ENCODE data around the gene EFHD1.

The EFHD1 gene

DNA sequence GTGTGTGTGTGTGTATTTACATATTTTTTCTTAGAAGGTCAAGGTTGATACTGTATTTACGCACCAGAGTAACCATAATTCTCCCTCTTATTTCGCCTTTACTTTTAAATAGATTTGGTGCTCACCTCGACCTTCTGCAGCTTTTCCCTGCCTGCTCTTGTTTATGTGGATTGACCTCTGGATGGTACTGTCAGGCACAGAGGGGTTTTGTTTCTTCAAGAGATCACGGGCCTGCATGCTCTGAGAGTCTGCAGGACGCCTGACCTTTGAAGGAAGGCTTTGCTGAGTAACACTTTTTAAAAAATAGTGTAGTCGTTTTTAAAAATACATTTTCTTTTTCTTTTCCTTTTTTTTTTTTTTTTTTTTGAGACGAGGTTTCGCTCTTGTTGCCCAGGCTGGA is 18.1 kb upstream of the EFHD1 start:
- H3K27me3 ChIP-seq (ENCODE audit: control insufficient read depth, insufficient read depth, low read length, poor library complexity, severe bottlenecking): no peaks in the 10 kb centered on the region
- H3K4me1 ChIP-seq (ENCODE audit: control insufficient read depth, insufficient read depth, low read length): peaks cover 3% of the 10 kb centered on the region
- no peak overlapping the region for H3K27ac ChIP-seq (ENCODE audit: insufficient read depth, low read depth, low read length, poor library complexity, severe bottlenecking)
- H3K9me3 ChIP-seq (ENCODE audit: control insufficient read depth, low read length): no peaks in the 10 kb centered on the region
- WGBS, 2 experiments: 85 to 88% methylated on average over 6 to 7 of the region's 8 CpGs
- no peak overlapping the region for H3K4me3 ChIP-seq (ENCODE audit: insufficient read depth, low read depth, low read length)
- no peaks in the 10 kb centered on the region for H3K36me3 ChIP-seq (ENCODE audit: control insufficient read depth, insufficient read depth, low read length)

DNA sequence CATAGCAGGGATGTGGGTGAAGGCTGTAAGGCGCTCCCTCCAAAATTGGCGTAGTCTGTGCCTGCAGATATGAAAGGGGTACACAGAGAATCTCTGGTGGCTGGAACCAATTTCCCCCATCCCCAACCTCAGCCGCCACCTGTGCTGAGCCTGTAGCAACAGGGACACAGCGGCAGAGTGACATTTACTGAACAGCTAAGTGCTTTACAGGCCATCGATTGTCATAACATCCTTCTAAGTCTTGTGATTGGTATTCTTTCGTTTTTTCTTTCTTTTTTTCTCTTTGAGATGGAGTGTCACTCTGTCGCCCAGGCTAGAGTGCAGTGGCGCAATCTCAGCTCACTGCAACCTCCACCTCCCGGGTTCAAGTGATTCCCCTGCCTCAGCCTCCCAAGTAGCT is 12.2 kb upstream of the EFHD1 start:
- Histone ChIP-seq H3K9me3 (ENCODE audit: control insufficient read depth, low read length) (no peaks in the 10 kb centered on the region), H3K36me3 (ENCODE audit: control insufficient read depth, insufficient read depth, low read length) (no peaks in the 10 kb centered on the region), H3K27me3 (ENCODE audit: control insufficient read depth, insufficient read depth, low read length, poor library complexity, severe bottlenecking) (no peaks in the 10 kb centered on the region), H3K4me1 (ENCODE audit: control insufficient read depth, insufficient read depth, low read length) (no peaks in the 10 kb centered on the region), H3K4me3 (ENCODE audit: insufficient read depth, low read depth, low read length) (no peak overlapping the region), H3K27ac (ENCODE audit: insufficient read depth, low read depth, low read length, poor library complexity, severe bottlenecking) (no peak overlapping the region)
- WGBS, 2 experiments: 93 to 94% methylated on average over 9 of the region's 9 CpGs

DNA sequence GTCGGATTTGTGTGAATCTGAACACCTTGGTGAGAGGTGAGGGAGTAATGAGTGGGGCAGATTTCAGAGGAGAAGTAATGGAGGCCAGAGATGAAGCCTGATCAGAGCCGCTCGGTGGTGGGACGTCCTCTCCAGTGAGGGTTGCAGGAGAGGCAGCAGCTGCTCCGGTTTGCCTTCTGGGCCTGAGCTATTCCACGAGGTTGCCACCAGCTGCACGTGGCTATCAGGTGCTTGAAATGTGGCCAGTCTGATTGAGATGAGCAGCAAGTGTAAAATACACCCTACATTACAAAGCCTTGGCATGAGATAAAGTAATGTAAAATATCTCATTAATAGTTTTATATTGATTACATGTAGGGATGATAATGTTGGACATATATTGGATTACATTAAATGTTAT is 10.8 kb upstream of the EFHD1 start:
- H3K9me3 ChIP-seq (ENCODE audit: control insufficient read depth, low read length): no peaks in the 10 kb centered on the region
- no peak overlapping the region for H3K4me3 ChIP-seq (ENCODE audit: insufficient read depth, low read depth, low read length)
- no peaks in the 10 kb centered on the region for H3K27me3 ChIP-seq (ENCODE audit: control insufficient read depth, insufficient read depth, low read length, poor library complexity, severe bottlenecking)
- H3K4me1 ChIP-seq (ENCODE audit: control insufficient read depth, insufficient read depth, low read length): no peaks in the 10 kb centered on the region
- WGBS, 2 experiments: 83 to 85% methylated on average over 7 of the region's 7 CpGs
- no peaks in the 10 kb centered on the region for H3K36me3 ChIP-seq (ENCODE audit: control insufficient read depth, insufficient read depth, low read length)
- H3K27ac ChIP-seq (ENCODE audit: insufficient read depth, low read depth, low read length, poor library complexity, severe bottlenecking): no peak overlapping the region

DNA sequence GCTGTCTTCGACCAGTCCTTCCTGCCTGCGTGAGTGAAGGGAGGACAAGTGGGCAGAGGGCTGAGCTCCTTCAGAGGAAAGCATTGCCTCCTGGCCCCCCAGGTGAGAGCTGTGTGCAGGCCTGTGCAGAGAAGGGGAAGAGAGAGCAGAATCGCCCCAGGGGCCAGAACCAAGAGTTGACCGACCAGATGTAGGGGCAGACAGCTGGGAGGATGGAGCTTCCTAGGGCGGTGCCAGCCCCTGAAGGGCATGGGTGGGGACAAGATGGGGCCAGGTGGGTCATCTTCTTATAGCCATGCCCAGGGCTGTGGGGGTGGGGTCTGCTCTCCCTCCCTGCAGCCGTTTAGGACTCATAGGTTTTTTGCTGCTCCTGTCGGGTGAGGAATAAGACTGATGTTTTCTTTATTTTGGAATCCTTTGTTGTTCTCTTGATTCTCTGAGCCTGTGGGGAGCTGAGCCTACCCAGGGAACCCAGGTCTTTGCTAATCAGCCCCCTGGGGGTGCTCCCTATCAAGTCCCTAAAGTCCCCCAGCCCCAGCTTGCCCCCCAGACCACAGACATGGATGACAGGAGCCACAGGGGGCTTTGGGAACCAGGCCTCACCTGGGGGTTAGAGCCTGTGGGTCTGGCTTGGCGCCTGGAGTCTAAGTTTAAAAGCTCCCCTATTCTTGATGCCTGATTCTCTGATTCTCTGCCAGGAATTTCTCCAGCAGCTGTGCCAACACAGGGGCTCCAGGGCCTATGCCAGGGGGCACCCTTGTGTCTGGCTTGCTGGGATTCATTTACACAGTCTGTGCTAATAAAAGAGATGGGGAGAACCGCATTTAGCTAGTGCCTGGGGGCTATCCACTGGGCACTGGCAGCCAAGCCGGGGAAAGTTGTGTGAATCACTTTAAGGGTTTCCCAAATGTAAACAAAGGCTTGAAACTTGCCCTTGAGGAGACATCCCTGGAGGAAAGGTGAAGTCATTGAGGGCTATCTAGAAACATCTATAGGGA is 9.3 kb upstream of the EFHD1 start:
- Histone ChIP-seq H3K36me3 (ENCODE audit: control insufficient read depth, insufficient read depth, low read length) (no peaks in the 10 kb centered on the region), H3K4me1 (ENCODE audit: control insufficient read depth, insufficient read depth, low read length) (no peaks in the 10 kb centered on the region), H3K9me3 (ENCODE audit: control insufficient read depth, low read length) (no peaks in the 10 kb centered on the region), H3K27me3 (ENCODE audit: control insufficient read depth, insufficient read depth, low read length, poor library complexity, severe bottlenecking) (no peaks in the 10 kb centered on the region), H3K27ac (ENCODE audit: insufficient read depth, low read depth, low read length, poor library complexity, severe bottlenecking) (no peak overlapping the region), H3K4me3 (ENCODE audit: insufficient read depth, low read depth, low read length) (no peak overlapping the region)
- WGBS, 2 experiments: 65 to 71% methylated on average over 10 of the region's 10 CpGs

DNA sequence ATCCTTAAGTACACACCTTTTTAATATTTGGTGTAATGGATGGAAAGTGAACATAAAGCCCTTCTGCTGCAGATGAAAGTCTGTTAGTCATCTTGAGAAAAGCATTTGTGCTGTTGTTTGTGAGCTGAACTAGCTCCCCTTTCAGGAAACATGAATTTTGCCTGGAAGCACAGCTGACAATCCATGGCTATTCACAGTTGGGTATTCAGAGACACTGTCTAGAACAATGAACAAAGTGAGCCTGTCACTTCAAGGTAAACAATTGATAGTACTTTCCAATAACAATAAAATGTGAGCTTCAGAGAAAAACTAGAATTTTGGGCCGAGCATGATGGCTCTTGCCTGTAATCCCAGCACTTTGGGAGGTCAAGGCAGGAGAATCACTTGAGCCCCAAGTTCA is 6.8 kb upstream of the EFHD1 start:
- Histone ChIP-seq H3K9me3 (ENCODE audit: control insufficient read depth, low read length) (no peaks in the 10 kb centered on the region), H3K36me3 (ENCODE audit: control insufficient read depth, insufficient read depth, low read length) (no peaks in the 10 kb centered on the region), H3K27ac (ENCODE audit: insufficient read depth, low read depth, low read length, poor library complexity, severe bottlenecking) (no peak overlapping the region), H3K27me3 (ENCODE audit: control insufficient read depth, insufficient read depth, low read length, poor library complexity, severe bottlenecking) (peaks cover 2% of the 10 kb centered on the region), H3K4me3 (ENCODE audit: insufficient read depth, low read depth, low read length) (no peak overlapping the region), H3K4me1 (ENCODE audit: control insufficient read depth, insufficient read depth, low read length) (no peaks in the 10 kb centered on the region)
- WGBS, 2 experiments: 81 to 84% methylated on average over 1 of the region's 1 CpG

DNA sequence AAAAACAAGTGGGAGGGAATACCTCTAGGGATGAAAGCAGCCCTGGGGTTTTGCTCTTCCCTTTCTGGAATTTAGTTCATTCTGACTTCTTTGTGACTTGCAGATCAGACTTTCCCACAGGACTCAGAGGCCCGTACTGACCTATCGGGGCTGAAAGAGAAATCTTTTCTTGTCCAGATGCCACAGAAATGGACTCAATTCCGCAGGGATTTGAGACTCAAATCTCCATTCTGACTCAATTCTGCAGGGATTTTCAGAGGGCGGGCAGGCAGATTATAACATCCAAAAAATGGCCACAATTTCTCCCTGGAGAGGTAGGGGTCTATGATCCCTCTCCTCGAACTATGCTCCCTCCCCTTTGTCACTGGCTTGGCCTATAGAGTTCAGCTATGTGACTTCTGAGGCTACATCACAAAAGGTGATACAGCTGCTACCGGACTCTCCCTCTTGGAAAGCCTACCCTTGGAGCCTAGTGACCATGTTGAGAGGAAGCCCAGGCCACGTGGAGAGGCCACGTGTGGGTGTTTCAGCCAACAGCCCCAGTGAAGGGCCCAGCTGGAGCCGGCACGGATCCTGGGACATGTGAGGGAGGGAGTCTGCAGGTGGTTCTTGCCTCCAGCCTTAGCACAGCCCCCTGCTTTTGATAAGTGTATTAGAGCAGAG is 4.8 kb upstream of the EFHD1 start:
- no peaks in the 10 kb centered on the region for H3K4me1 ChIP-seq (ENCODE audit: control insufficient read depth, insufficient read depth, low read length)
- no peaks in the 10 kb centered on the region for H3K9me3 ChIP-seq (ENCODE audit: control insufficient read depth, low read length)
- no peak overlapping the region for H3K27ac ChIP-seq (ENCODE audit: insufficient read depth, low read depth, low read length, poor library complexity, severe bottlenecking)
- H3K36me3 ChIP-seq (ENCODE audit: control insufficient read depth, insufficient read depth, low read length): no peaks in the 10 kb centered on the region
- H3K4me3 ChIP-seq (ENCODE audit: insufficient read depth, low read depth, low read length): no peak overlapping the region
- WGBS, 2 experiments: 85 to 86% methylated on average over 10 of the region's 10 CpGs
- peaks cover 22% of the 10 kb centered on the region for H3K27me3 ChIP-seq (ENCODE audit: control insufficient read depth, insufficient read depth, low read length, poor library complexity, severe bottlenecking)

DNA sequence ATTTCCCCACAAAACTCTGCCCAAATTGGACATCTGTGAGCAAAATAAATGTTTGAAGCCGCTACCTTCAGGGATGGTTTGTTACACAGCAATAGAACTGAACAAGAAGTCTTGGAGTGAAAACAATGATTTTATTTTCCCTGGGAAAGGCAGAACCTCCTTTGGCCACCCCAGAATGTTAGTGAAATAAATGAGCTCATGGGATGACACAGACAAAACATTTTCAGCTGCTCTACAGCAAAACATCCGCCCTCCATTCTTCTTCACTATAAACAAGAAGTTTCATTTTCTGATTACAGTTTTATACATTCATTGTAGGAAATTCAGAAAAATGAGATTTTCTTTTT is 4.3 kb upstream of the EFHD1 start:
- Histone ChIP-seq H3K27ac (ENCODE audit: insufficient read depth, low read depth, low read length, poor library complexity, severe bottlenecking) (no peak overlapping the region), H3K27me3 (ENCODE audit: control insufficient read depth, insufficient read depth, low read length, poor library complexity, severe bottlenecking) (peaks cover 27% of the 10 kb centered on the region)
- 88 to 96% methylated on average over 1 to 2 of the region's 2 CpGs for WGBS, 2 experiments

DNA sequence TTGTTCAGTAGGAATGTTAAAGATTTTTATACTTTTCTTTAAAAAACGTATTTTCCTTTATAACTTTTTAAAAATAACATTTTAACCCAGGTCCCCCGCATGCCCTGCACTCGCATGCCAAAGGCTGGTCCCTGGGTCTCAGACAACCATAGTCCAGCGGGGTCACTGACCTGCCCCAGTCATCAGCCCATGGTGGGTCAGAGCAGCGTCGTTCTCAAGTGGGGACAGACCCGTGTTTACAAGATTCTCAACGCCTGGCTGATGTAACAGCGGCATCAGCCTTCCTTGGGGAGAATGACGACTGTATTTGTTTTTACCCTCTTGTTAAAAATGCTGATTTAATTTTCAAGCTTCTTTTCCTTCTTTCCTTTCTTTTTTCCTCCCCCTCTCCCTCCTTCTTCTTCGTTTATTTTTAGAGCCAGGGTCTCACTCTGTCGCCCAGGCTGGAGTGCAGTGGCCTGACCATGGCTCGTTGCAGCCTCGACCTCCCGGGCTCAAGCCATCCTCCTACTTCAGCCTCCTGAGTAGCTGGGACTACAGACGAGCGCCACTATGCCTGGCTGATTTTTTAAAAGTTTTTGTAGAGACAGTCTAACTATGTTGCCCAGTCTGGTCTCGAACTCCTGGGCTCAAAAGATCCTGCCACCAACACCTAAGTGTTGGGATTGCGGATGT is 1.0 kb upstream of the EFHD1 start:
- H3K4me1 ChIP-seq (ENCODE audit: control insufficient read depth, insufficient read depth, low read length): no peaks in the 10 kb centered on the region
- H3K27me3 ChIP-seq (ENCODE audit: control insufficient read depth, insufficient read depth, low read length, poor library complexity, severe bottlenecking): peaks cover 56% of the 10 kb centered on the region
- no peak overlapping the region for H3K4me3 ChIP-seq (ENCODE audit: insufficient read depth, low read depth, low read length)
- H3K36me3 ChIP-seq (ENCODE audit: control insufficient read depth, insufficient read depth, low read length): no peaks in the 10 kb centered on the region
- no peak overlapping the region for H3K27ac ChIP-seq (ENCODE audit: insufficient read depth, low read depth, low read length, poor library complexity, severe bottlenecking)
- 68% methylated on average over 19 of the region's 19 CpGs for WGBS, 2 experiments
- H3K9me3 ChIP-seq (ENCODE audit: control insufficient read depth, low read length): no peaks in the 10 kb centered on the region

More for the DNA sequence above, 4.3 kb upstream of the EFHD1 start:
- no peaks in the 10 kb centered on the region for H3K36me3 ChIP-seq (ENCODE audit: control insufficient read depth, insufficient read depth, low read length)
- H3K9me3 ChIP-seq (ENCODE audit: control insufficient read depth, low read length): no peaks in the 10 kb centered on the region
- H3K4me1 ChIP-seq (ENCODE audit: control insufficient read depth, insufficient read depth, low read length): no peaks in the 10 kb centered on the region
- H3K4me3 ChIP-seq (ENCODE audit: insufficient read depth, low read depth, low read length): no peak overlapping the region

DNA sequence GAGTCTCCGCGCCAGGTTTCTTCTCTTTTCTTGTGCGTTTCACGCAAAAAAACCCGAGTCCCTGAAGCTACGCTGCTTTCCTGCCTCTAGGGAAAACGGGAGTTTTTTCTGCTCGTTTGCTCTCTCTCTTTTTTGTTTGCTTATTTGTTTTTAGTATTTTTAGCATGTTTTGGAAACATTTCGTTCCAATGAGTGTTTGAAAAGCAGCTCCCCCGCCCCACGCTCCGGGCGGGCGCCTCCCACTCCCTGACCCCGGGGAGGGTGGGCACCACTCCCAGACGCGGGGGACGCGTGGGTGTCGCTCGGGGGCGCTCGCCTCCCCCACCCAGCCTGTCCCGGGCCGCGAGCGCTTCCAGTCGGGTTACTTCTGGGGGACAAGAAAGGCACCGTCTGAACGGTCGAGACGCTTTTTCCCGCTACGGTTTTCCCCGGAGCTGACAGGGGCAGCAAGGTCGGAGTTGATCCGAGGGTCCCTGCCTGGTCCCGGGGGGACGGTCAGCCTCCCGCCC is 446 bp upstream of the EFHD1 start:
- Histone ChIP-seq H3K9me3 (ENCODE audit: control insufficient read depth, low read length) (no peaks in the 10 kb centered on the region), H3K36me3 (ENCODE audit: control insufficient read depth, insufficient read depth, low read length) (no peaks in the 10 kb centered on the region), H3K4me1 (ENCODE audit: control insufficient read depth, insufficient read depth, low read length) (no peaks in the 10 kb centered on the region), H3K4me3 (ENCODE audit: insufficient read depth, low read depth, low read length) (peak overlapping the region; percentile 30), H3K27ac (ENCODE audit: insufficient read depth, low read depth, low read length, poor library complexity, severe bottlenecking) (no peak overlapping the region), H3K27me3 (ENCODE audit: control insufficient read depth, insufficient read depth, low read length, poor library complexity, severe bottlenecking) (peaks cover 56% of the 10 kb centered on the region)
- 4 to 5% methylated on average over 40 of the region's 40 CpGs for WGBS, 2 experiments
